ENCODE data around the gene CHURC1.

Gene CHURC1

DNA sequence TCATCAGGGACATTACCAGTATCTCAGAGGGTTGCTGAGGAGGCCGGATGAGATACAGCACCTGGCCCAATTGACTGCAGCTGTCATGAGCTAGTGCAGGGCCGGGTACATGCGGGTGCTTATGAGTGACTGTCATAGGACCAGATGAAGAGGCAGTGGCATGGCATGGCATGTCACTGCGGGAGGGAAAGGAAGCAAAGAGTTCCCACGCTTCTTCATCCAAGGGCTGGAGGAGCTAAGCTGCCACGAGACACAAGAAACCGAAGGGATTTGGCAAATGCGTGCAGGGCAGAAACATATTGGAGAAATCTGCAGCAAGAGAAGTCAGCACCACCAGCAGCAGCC lies 39.0 kb downstream of the CHURC1 start:
- DNase-seq (ENCODE audit: low read depth): no peak
- no peak overlapping the region for H3K4me3 ChIP-seq (ENCODE audit: low read length)
- TF ChIP-seq, protein P1, sequence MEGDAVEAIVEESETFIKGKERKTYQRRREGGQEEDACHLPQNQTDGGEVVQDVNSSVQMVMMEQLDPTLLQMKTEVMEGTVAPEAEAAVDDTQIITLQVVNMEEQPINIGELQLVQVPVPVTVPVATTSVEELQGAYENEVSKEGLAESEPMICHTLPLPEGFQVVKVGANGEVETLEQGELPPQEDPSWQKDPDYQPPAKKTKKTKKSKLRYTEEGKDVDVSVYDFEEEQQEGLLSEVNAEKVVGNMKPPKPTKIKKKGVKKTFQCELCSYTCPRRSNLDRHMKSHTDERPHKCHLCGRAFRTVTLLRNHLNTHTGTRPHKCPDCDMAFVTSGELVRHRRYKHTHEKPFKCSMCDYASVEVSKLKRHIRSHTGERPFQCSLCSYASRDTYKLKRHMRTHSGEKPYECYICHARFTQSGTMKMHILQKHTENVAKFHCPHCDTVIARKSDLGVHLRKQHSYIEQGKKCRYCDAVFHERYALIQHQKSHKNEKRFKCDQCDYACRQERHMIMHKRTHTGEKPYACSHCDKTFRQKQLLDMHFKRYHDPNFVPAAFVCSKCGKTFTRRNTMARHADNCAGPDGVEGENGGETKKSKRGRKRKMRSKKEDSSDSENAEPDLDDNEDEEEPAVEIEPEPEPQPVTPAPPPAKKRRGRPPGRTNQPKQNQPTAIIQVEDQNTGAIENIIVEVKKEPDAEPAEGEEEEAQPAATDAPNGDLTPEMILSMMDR (IDR thresholded peaks at IDR 0.05; ENCODE audit: insufficient read depth, low read depth, low read length, missing control alignments): no peak

DNA sequence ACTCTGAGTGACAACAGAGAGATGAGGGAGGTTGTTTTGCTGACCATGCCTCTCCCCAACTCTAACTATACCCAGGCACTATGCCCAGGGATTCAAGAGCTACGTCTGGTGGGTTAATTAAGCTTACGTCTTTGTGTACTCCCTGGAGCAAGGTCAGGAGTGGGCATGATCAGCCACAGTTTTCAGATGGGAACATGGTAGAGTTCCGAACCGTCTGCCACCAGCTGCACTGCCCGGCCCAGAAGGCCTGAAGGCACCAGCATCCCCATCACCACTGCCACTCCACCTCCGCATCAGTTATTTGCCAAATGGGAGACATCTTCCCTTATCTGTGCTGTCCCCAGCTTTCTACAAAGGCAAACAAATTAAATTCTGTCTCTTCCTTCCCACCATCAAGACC lies 39.4 kb downstream of the CHURC1 start:
- H3K4me3 ChIP-seq (ENCODE audit: low read length): no peak overlapping the region
- DNase-seq (ENCODE audit: low read depth): no peak
- TF ChIP-seq, protein P1 (IDR thresholded peaks at IDR 0.05; ENCODE audit: insufficient read depth, low read depth, low read length, missing control alignments): no peak

DNA sequence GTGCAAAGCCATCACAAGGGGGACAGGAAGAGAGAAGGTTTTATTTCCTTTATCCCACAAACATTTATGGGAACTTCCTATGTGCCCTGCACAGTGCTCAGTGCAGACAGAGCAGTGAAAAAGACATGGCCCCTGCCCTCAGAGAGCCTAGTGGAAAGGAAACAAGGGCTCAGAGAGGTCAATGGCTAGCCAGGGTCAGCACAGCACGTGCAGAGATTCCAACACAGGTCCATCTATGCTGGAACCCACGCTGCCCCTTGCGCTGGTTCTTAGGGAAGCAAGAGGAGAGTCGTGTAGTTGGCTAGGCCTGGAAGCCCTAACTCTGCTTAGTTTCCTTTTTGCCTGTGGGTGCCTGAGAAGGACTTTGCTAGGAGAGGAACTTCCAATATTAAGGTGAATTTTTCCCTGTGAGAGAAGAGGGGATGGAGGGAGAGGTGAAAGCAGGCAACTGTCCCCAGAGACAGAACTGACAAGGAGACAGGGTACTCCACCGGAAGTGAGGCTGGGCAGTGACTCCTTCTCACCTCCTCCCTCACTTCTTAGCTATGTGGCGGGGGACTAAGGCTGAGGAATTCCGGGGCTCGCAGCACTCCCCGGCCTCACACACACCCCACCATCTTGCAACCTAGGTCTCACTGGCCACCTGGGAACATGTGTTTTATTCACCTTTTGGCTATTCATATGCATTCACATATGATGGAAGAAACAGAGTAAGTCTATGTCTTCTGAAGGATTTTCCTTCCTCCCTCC lies 40.4 kb downstream of the CHURC1 start:
- no peak overlapping the region for H3K4me3 ChIP-seq (ENCODE audit: low read length)
- no peak for DNase-seq (ENCODE audit: low read depth)
- TF ChIP-seq, protein P1 (IDR thresholded peaks at IDR 0.05; ENCODE audit: insufficient read depth, low read depth, low read length, missing control alignments): no peak

DNA sequence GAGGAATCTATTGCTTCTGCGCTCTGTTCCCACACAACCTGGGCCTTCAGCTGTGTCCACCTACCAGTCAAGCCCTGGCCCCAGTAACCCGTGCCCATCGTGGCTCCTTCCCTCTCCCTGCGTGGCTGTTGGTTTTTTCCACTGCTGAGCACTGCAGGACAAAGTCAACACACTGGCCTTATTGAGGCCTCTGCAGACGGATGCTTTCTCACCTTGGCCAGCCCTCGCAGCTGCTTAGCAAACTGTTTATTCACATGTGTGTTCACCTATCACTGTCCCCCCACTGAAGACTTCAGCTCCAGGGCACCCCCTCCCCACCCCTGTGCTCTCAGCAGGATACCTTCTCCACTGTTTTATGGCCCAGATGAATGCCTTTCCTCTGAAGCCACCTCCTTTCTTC lies 41.0 kb downstream of the CHURC1 start:
- DNase-seq (ENCODE audit: low read depth): no peak
- no peak overlapping the region for H3K4me3 ChIP-seq (ENCODE audit: low read length)
- TF ChIP-seq, protein P1 (IDR thresholded peaks at IDR 0.05; ENCODE audit: insufficient read depth, low read depth, low read length, missing control alignments): no peak

DNA sequence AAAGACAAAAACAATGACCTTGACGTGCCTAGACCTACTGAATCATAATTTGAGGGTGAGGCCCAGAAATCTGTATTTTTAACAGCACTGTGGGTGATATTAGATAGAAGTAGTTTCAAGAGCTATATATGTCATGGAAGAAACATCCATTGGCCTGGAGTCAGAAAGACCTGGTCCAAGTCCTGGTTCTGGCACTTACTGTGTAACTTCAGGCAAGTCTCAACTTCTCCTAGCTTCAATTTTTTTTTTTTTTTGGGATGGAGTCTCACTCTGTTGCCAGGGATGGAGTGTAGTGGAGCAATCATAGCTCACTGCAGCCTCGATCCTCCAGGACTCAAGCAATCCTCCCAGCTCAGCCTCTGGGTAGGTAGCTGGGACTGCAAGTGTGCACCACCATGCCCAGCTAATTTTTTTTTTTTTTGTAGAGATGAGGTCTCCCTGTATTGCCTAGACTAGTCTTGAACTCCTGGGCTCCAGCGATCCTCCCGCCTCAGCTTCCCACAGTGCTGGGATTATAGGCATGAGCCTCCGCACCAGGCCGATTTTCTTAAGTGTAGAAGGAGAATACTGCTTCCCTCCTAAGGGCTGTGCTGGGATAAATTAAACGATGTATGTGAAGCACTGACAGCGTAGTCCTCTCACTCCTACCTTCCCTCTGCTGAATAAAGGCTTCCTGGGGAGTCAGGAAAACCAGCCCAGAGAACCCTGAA lies 42.6 kb downstream of the CHURC1 start:
- TF ChIP-seq, protein P1 (IDR thresholded peaks at IDR 0.05; ENCODE audit: insufficient read depth, low read depth, low read length, missing control alignments): no peak
- no peak overlapping the region for H3K4me3 ChIP-seq (ENCODE audit: low read length)
- DNase-seq (ENCODE audit: low read depth): no peak

DNA sequence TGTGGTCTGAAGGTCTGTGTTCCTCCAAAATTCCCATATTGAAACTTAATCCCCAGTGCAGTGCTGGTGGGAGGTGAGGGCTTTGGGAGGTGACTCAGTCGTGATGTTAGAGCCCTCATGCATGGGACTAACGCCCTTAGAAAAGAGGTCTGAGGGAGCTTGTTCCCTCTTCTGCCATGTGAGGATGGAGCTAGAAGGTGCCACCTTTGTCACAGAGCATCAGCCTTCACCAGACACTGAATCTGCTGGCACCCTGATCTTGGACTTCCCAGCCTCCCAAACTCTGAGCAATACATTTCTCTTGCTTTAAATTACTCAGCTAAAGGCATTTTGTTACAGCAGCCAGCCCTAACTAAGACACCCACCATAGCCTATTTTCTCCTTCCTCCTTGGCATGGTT lies 43.9 kb downstream of the CHURC1 start:
- TF ChIP-seq, protein P1 (IDR thresholded peaks at IDR 0.05; ENCODE audit: insufficient read depth, low read depth, low read length, missing control alignments): no peak
- DNase-seq (ENCODE audit: low read depth): no peak
- H3K4me3 ChIP-seq (ENCODE audit: low read length): no peak overlapping the region
